LNCaP clone FGC (cell line): Measurements from ENCODE around the gene AGBL3.

Source experiments
- DNase-seq: peaks from one replicate; pipeline ENCODE4 v3.0.0-alpha.2; 2011; ENCODE audit warnings: low read depth
- H3K4me3 ChIP-seq: 2 replicates; pipeline ENCODE4 v1.5.1; 2011; ENCODE audit warnings: mild to moderate bottlenecking, low read depth, low read length, control low read depth
- TF ChIP-seq, protein P1 (sequence below): IDR thresholded peaks from 2 replicates; pipeline ENCODE4 v1.5.1; 2012; ENCODE audit warnings: mild to moderate bottlenecking; ENCODE audit not compliant: control insufficient read depth, insufficient read depth; ENCODE audit errors: extremely low read depth

Gene AGBL3

GRCh38 chr7:134947831-134948230 lies 38.5 kb upstream of the AGBL3 start:
- no peak overlapping the region for H3K4me3 ChIP-seq
- TF ChIP-seq, protein P1, sequence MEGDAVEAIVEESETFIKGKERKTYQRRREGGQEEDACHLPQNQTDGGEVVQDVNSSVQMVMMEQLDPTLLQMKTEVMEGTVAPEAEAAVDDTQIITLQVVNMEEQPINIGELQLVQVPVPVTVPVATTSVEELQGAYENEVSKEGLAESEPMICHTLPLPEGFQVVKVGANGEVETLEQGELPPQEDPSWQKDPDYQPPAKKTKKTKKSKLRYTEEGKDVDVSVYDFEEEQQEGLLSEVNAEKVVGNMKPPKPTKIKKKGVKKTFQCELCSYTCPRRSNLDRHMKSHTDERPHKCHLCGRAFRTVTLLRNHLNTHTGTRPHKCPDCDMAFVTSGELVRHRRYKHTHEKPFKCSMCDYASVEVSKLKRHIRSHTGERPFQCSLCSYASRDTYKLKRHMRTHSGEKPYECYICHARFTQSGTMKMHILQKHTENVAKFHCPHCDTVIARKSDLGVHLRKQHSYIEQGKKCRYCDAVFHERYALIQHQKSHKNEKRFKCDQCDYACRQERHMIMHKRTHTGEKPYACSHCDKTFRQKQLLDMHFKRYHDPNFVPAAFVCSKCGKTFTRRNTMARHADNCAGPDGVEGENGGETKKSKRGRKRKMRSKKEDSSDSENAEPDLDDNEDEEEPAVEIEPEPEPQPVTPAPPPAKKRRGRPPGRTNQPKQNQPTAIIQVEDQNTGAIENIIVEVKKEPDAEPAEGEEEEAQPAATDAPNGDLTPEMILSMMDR = no peak
- no peak for DNase-seq

GRCh38 chr7:134948246-134948645 lies 38.1 kb upstream of the AGBL3 start:
- DNase-seq = no peak
- TF ChIP-seq, protein P1 = no peak

GRCh38 chr7:134948736-134949135 lies 37.6 kb upstream of the AGBL3 start:
- H3K4me3 ChIP-seq = no peak overlapping the region
- DNase-seq = no peak
- TF ChIP-seq, protein P1 = no peak

More at GRCh38 chr7:134948246-134948645, 38.1 kb upstream of the AGBL3 start:
- no peak overlapping the region for H3K4me3 ChIP-seq

DNA sequence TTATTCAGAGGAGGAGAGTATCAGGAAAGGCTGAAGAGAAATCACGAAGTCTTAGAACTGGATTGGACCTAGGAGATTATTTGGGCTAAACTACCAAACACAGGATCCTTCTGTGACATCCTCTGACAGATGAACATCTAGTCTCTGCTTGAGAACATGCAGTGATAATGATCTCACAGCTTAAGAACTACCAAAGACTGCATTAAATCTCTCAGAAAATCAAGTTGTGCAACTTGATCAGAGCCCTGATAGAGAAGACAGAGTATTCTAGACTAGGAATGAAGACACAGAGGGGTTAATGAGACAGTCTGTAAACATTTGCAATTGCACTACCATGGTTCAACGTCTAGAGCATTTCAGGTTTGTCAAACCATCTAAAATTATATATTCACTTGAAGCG lies 37.1 kb upstream of the AGBL3 start:
- TF ChIP-seq, protein P1 = no peak
- DNase-seq = no peak

DNA sequence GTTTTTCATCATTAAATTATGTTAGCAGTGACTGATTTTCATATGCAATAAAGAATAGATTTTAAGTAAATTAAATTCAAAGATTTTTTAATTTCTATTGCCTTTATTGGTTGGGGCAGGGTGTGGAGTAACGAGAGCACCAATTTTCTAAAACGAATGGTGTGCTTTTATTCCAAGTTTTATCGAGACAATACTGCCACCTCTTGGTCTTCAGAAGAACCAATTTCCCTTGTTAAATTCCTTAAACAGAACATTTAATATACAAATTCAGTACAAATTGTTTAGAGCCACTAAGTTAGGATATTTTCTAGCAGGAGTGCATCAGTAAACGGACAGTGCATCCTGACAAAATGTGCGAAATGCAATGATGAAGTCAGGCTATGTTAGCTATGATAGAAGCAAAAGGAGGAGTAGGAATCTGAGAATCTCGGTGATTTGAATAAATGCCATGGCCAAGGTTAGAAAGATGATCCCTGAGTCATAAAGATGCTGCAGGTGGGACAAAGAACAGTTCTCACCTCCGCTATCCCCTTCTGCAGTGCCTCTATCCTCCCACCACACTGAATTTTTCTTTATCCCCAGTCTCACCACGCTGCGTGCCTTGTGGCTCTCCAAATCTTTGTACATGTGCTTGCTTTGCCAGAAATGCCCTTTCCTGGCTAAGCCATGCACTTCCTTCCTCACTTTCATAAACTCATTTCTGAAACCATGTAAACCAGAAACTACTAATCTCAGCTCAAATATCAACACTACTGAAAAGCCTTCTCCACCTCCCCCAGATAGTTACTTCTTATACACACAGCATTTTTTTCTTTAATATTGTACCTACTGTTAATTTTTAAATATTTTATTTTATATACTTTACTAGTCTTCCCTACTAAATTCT lies 31.9 kb upstream of the AGBL3 start:
- TF ChIP-seq, protein P1 = peak; percentile 58
- no peak overlapping the region for H3K4me3 ChIP-seq
- no peak for DNase-seq

More for the DNA sequence above, 37.1 kb upstream of the AGBL3 start:
- no peak overlapping the region for H3K4me3 ChIP-seq

- DNase-seq = no peak
- no peak overlapping the region for H3K4me3 ChIP-seq
- TF ChIP-seq, protein P1 = no peak
Observed at GRCh38 chr7:134957005-134957404, 29.3 kb upstream of the AGBL3 start.
